Astrocyte of the cerebellum (primary cell): Measurements from ENCODE around the gene CREBRF.
A peak's percentile ranks its signal among the peaks of the same experiment; 100 is the strongest.

Source experiments
- DNase-seq: peaks from one replicate; pipeline ENCODE4 v3.0.0-alpha.2; 2011; ENCODE audit warnings: low read depth
- H3K4me3 ChIP-seq: 2 replicates; pipeline ENCODE4 v1.5.1; 2011; ENCODE audit warnings: mild to moderate bottlenecking, low read depth, low read length, moderate library complexity
- in situ Hi-C: cut with HindIII; loops from 2 replicates; pipeline ENCODE4 v1.10.0; 2017; ENCODE audit warnings: low sequenced_read_pairs
- TF ChIP-seq, protein P1 (sequence below): IDR thresholded peaks from 2 replicates; pipeline ENCODE4 v1.5.1; 2012; ENCODE audit warnings: low read length, low read depth, moderate library complexity, mild to moderate bottlenecking; ENCODE audit errors: missing control alignments

CREBRF gene

DNA sequence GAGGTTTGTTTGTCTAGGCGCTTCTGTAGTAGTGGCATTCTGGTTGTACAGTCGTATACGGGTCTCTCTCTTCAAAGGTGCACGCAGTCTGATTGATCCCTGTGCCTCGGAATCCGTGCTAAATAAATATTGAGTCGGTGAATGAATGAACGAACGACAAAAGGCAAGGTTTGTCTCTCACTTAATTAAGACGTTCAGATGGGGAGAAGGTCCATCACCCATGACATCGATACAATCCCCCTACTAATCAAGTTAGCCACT is 500 bp upstream of the CREBRF start:
- DNase-seq, result no peak
- in situ Hi-C loops, result no loop called here
- TF ChIP-seq, protein P1, sequence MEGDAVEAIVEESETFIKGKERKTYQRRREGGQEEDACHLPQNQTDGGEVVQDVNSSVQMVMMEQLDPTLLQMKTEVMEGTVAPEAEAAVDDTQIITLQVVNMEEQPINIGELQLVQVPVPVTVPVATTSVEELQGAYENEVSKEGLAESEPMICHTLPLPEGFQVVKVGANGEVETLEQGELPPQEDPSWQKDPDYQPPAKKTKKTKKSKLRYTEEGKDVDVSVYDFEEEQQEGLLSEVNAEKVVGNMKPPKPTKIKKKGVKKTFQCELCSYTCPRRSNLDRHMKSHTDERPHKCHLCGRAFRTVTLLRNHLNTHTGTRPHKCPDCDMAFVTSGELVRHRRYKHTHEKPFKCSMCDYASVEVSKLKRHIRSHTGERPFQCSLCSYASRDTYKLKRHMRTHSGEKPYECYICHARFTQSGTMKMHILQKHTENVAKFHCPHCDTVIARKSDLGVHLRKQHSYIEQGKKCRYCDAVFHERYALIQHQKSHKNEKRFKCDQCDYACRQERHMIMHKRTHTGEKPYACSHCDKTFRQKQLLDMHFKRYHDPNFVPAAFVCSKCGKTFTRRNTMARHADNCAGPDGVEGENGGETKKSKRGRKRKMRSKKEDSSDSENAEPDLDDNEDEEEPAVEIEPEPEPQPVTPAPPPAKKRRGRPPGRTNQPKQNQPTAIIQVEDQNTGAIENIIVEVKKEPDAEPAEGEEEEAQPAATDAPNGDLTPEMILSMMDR, result no peak
- H3K4me3 ChIP-seq, result peak overlapping the region; percentile 75

DNA sequence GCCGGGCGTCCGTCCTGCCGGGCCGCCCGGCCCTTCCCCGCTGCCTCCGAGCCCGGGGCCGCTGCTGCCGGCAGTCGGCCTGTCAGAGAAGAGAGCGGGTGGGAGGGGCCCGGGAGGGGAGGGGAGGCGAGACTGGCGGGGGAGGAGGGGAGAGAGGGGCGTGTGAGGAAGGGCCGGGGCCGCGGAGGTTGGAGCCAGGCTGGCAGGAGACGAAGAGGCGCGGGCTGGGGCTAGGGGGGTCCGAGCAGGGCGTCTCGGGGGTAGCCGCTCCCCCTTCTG is 570 bp downstream of the CREBRF start:
- in situ Hi-C loops, result no loop called here
- peak overlapping the region; percentile 75 for H3K4me3 ChIP-seq
- TF ChIP-seq, protein P1, result no peak
- DNase-seq, result no peak

DNA sequence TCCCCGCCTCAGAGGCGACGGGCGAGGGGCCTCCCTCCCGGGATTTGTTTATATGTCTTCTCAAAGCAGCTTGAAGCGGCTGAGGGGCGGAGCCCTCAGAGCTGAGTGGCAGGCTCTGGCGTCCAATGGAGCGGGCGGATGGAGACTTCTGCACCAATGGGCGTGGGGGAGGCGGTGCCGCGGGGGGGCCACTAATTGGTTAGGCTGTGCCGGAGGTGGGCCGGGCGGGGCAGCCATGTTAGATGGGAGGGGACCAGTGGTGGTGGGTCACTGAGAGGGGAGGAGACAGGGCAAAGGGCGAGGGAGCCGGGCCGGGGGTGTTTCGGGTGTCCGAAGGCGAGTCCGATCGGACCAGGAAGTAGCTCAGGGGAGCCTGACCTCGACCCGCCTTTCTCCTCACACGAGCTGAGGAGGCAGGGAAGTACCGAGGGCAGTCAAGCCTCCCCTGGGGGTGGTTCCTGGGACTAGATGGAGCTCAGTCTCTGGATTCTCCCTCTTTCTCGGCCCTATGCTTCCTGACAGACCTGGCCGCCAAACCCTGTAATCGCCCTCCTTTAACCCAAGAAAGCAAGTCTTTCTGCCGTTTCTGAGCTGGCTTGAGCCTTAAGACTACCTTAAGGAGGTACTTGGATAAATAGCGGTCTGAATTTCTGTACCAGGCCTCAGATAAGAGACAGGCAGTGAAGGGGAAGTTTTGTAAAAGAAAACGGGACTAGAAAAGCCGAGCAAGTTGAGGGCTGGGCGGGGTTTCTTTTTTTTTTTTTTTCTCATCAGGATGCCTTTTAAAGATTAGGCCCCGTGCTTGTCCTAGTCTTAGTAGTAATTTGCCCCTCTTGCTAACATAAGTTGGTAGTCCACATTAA is 1.1 kb downstream of the CREBRF start:
- in situ Hi-C loops, result no loop called here
- DNase-seq, result peak; percentile 95
- TF ChIP-seq, protein P1, result peak; percentile 27
- H3K4me3 ChIP-seq, result peak overlapping the region; percentile 75

DNA sequence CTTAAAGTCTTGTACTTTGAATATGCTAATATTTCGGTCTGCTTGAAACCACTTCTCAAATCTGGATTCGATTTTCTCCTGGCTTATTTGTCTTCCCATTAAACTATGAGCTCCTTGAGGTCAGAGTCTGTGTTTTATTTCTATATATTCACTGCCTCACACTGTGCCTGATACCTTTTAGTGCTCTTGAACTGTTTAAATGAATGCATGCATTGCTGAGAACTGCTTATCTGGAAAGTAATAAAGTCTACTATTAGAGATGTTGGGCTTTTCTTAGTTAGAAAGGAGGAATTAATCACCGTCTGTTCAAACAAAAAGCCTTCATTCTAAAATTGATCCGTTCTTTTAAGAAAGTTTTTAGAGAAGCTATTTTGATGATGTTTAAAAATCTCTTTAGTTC is 6.0 kb downstream of the CREBRF start:
- no peak overlapping the region for H3K4me3 ChIP-seq
- in situ Hi-C loops, result no loop called here
- TF ChIP-seq, protein P1, result no peak
- no peak for DNase-seq

DNA sequence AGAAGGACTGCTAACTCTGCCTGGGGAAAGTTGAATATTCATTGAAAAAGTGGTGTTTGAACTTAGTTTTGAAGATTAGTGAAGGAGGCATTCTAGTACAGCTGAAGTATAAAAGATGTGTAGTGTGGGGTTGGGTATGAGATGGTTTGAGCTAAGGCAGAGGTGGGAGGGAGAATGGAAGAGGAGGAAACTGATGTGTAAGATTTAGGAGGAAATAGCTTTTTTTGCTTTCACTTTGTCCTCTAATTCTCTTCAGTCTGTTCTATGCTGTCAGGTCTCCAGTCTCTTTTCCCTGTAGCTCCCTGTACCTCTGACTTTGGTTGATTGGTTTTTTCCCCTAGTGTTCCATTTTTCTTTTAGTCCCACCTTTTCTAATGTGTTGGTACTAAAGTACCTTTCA is 9.0 kb downstream of the CREBRF start:
- TF ChIP-seq, protein P1, result no peak
- in situ Hi-C loops, result no loop called here
- no peak overlapping the region for H3K4me3 ChIP-seq
- no peak for DNase-seq

DNA sequence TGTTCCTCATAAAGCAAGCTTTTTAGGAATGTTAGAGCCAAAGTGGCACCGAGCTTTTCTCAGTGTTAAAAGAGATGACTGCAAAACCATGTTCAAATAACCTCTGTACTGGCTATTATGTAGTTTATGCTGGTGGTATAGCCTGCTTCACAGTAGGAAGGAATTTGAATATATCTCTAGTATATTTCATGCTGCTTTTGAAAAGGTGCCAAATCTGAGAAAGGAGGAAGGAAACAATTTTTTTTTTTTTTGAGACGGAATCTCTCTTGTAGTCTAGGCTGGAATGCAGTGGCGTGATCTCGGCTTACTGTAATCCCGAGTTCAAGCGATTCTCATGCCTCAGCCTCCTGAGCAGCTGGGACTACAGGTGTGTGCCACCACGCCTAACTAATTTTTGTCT is 13.5 kb downstream of the CREBRF start:
- in situ Hi-C loops, result no loop called here
- TF ChIP-seq, protein P1, result no peak
- no peak overlapping the region for H3K4me3 ChIP-seq
- DNase-seq, result no peak
